MM.1S (cell line): ENCODE measurements around the gene GALNS.

Experiments
- EZH2 ChIP-seq: fragments of 300-600 bp; sonication (generic); optimal IDR thresholded peaks from 2 replicates; pipeline ENCODE3; 2017; ENCODE audit warnings: low read depth, mild to moderate bottlenecking, antibody characterized with exemption, low read length, mixed read lengths
- EZH2phosphoT487 ChIP-seq: fragments of 300-600 bp; sonication (generic); IDR thresholded peaks from 2 replicates; pipeline ENCODE4 v1.6.1; 2018; ENCODE audit warnings: antibody characterized with exemption, low read length
- TF ChIP-seq, protein P1 (sequence below): fragments of 300-600 bp; sonication (generic); IDR thresholded peaks from 2 replicates; pipeline ENCODE4 v1.5.1; 2016; ENCODE audit warnings: antibody characterized with exemption, low read length, mixed read lengths

DNA sequence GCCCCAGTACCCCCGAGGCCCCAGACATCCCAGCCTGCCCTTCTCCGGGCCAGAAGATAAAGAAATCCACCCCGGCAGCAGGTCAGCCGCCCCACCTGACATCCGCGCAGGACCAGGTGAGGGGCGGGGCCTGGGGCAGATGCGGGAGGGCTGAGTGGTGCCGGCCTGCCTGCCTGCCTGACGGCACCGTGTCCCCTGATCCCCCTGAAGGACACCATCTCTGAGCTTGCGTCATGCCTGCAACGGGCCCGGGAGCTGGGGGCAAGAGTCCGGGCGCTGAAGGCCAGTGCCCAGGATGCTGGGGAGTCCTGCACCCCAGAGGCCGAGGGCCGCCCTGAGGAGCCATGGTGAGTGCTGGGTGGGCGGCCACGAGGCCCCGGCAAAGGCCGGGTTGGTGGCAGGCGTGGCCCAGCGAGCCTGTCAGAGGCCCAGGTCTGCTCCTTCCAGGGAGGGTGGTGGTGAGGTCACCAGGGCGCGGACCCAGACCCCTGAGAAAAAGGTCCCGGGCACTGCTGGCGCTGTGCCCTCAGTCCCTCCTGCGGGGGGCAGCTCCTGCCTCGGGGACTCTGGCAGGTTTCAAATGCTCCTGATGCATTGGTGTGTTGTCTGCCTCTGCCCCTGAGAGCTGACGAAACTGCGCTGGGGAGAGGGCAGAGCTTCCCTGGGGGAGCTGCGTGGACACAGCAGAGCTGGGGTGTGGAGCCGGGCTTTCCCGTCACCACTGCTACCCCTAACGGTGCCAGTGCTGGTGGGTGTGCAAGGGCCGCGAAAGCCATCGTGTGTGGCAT lies 52.0 kb downstream of the GALNS start:
- TF ChIP-seq, protein P1, sequence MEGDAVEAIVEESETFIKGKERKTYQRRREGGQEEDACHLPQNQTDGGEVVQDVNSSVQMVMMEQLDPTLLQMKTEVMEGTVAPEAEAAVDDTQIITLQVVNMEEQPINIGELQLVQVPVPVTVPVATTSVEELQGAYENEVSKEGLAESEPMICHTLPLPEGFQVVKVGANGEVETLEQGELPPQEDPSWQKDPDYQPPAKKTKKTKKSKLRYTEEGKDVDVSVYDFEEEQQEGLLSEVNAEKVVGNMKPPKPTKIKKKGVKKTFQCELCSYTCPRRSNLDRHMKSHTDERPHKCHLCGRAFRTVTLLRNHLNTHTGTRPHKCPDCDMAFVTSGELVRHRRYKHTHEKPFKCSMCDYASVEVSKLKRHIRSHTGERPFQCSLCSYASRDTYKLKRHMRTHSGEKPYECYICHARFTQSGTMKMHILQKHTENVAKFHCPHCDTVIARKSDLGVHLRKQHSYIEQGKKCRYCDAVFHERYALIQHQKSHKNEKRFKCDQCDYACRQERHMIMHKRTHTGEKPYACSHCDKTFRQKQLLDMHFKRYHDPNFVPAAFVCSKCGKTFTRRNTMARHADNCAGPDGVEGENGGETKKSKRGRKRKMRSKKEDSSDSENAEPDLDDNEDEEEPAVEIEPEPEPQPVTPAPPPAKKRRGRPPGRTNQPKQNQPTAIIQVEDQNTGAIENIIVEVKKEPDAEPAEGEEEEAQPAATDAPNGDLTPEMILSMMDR: no peak
- no peak for TF ChIP-seq EZH2
- TF ChIP-seq EZH2phosphoT487: no peak
